OCI-LY1 (cell line): ENCODE measurements around the gene DDIT4.
"Not testable (repeated sequence)": the region's sequence is repeated elsewhere in the genome, so short reads cannot be mapped to it uniquely, and the experiment has no call there.

ENCODE experiments used
- H2AFZ ChIP-seq: fragments of 200-600 bp; sonication (generic), shearing (Covaris generic); 2 replicates; pipeline ENCODE4 v1.6.0; 2014; ENCODE audit warnings: antibody characterized with exemption, mild to moderate bottlenecking, low read length
- H3F3A ChIP-seq: fragments of 200-600 bp; sonication (generic), shearing (Covaris generic); 2 replicates; pipeline ENCODE4 v1.6.0; 2014; ENCODE audit warnings: mild to moderate bottlenecking, antibody characterized with exemption, low read length, moderate library complexity; ENCODE audit not compliant: insufficient read depth
- H3K27ac ChIP-seq: fragments of 200-600 bp; sonication (generic); 2 replicates; pipeline ENCODE4 v1.5.1; 2014; ENCODE audit warnings: low read length, mixed run types, mild to moderate bottlenecking, low read depth; ENCODE audit not compliant: poor library complexity, severe bottlenecking
- H3K27me3 ChIP-seq: fragments of 200-600 bp; sonication (generic); 2 replicates; pipeline ENCODE4 v1.6.0; 2014; ENCODE audit warnings: antibody characterized with exemption, mild to moderate bottlenecking, low read length, moderate library complexity; ENCODE audit not compliant: insufficient read depth
- H3K36me3 ChIP-seq: fragments of 200-600 bp; sonication (generic); 2 replicates; pipeline ENCODE4 v1.6.1; 2014; ENCODE audit warnings: mild to moderate bottlenecking, antibody characterized with exemption, low read length, moderate library complexity, mixed read lengths; ENCODE audit not compliant: insufficient read depth
- H3K4me1 ChIP-seq: fragments of 200-600 bp; sonication (generic); 2 replicates; pipeline ENCODE4 v1.5.1; 2014; ENCODE audit warnings: mild to moderate bottlenecking, low read length, moderate library complexity; ENCODE audit not compliant: insufficient read depth, severe bottlenecking
- H3K4me2 ChIP-seq: fragments of 200-600 bp; sonication (generic), shearing (Covaris generic); 2 replicates; pipeline ENCODE4 v1.6.1; 2014; ENCODE audit warnings: low read length
- H3K4me3 ChIP-seq: fragments of 200-600 bp; sonication (generic); 2 replicates; pipeline ENCODE4 v1.5.1; 2014; ENCODE audit warnings: low read length, low read depth, mild to moderate bottlenecking, mixed read lengths; ENCODE audit not compliant: poor library complexity, severe bottlenecking
- H3K79me2 ChIP-seq: fragments of 200-600 bp; shearing (Covaris generic); 2 replicates; pipeline ENCODE4 v1.6.1; 2016; ENCODE audit warnings: mixed run types, low read length, mixed read lengths; ENCODE audit not compliant: insufficient read depth
- H3K9ac ChIP-seq: fragments of 200-600 bp; sonication (generic), shearing (Covaris generic); 2 replicates; pipeline ENCODE4 v1.6.1; 2014; ENCODE audit warnings: mild to moderate bottlenecking, low read length, mixed read lengths
- H3K9me2 ChIP-seq: fragments of 200-600 bp; sonication (generic), shearing (Covaris generic); 2 replicates; pipeline ENCODE4 v1.6.1; 2014; ENCODE audit warnings: low read depth, mild to moderate bottlenecking, low read length, mixed read lengths
- H3K9me3 ChIP-seq: fragments of 200-600 bp; shearing (Covaris generic); 2 replicates; pipeline ENCODE4 v1.6.1; 2014; ENCODE audit warnings: low read length, mixed read lengths
- H4K20me1 ChIP-seq: fragments of 200-600 bp; sonication (generic), shearing (Covaris generic); 2 replicates; pipeline ENCODE4 v1.6.0; 2016; ENCODE audit warnings: mild to moderate bottlenecking, low read length; ENCODE audit not compliant: insufficient read depth
- EZH2 ChIP-seq: fragments of 200-600 bp; sonication (generic), shearing (Covaris generic); IDR thresholded peaks from 2 replicates; pipeline ENCODE4 v1.8.0; 2017; ENCODE audit warnings: borderline replicate concordance, mixed run types, mild to moderate bottlenecking, antibody characterized with exemption, low read length, moderate library complexity, mixed read lengths
- TF ChIP-seq, protein P1 (sequence below): fragments of 200-600 bp; sonication (generic), shearing (Covaris generic); IDR thresholded peaks from 2 replicates; pipeline ENCODE4 v1.5.1; 2017; ENCODE audit warnings: mild to moderate bottlenecking, antibody characterized with exemption, low read length, moderate library complexity, mixed read lengths

The DDIT4 gene

DNA sequence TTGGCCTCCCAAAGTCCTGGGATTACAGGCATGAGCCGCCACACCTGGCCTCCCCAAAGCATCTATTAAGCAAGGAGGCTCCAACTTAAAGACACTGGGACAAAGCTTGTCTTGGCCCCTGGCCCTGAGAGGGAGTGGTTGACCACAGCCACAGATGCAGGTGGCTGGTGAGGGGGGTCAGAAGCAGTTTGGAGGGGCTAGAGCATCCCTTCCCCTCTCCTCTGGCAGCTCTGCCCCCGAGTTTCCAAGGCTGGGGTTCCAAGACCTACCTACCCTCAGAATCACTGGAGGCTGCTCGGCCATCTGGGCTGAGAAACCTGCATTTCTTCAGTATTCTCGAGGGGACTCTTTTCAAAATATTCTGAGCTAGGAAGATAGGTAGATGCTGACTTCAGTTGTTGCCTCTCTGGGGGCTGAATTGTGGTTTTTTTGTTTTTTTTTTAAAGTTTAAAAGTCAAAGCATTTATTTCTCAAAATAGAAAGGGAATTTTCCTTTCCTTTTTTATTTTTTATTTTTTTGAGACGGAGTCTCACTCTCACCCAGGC, 32.6 kb downstream of the DDIT4 start:
- H3K9ac ChIP-seq: peak overlapping the region; percentile 31; the same call in 1 of the 2 replicates
- peak overlapping the region; percentile 90 for H3K27ac ChIP-seq

DNA sequence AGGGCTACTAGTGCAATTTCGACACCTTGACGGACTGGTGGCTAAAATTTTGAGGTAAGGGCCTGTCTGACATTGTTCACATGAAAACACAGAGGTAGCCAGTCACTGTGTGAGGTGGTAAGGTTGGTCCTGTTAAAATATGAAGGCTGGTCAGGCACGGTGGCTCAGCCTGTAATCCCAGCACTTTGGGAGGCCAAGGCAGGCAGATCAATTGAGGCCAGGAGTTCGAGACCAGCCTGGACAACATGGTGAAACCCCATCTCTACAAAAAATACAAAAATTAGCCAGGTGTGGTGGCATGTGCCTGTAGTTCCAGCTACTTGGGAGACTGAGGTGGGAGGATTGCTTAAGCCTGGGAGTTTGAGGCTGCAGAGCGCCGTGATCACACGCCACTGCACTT, 34.0 kb downstream of the DDIT4 start:
- not testable (repeated sequence) for H4K20me1 ChIP-seq, H3K79me2 ChIP-seq, H3K27me3 ChIP-seq, H3K9me3 ChIP-seq, H3K4me2 ChIP-seq, H3F3A ChIP-seq, H2AFZ ChIP-seq, H3K4me3 ChIP-seq, H3K36me3 ChIP-seq, H3K9ac ChIP-seq, H3K9me2 ChIP-seq
- Histone ChIP-seq H3K27ac (peak overlapping the region; percentile 90), H3K4me1 (peaks cover 71% of the 10 kb centered on the region)

More for the DNA sequence above, 32.6 kb downstream of the DDIT4 start:
- peak overlapping the region; percentile 19; the same call in 1 of the 2 replicates for H3K4me2 ChIP-seq
- peaks cover 75% of the 10 kb centered on the region for H3K4me1 ChIP-seq
- peaks cover 10% of the 10 kb centered on the region; the same call in 1 of the 2 replicates for H3F3A ChIP-seq
- TF ChIP-seq, protein P1, sequence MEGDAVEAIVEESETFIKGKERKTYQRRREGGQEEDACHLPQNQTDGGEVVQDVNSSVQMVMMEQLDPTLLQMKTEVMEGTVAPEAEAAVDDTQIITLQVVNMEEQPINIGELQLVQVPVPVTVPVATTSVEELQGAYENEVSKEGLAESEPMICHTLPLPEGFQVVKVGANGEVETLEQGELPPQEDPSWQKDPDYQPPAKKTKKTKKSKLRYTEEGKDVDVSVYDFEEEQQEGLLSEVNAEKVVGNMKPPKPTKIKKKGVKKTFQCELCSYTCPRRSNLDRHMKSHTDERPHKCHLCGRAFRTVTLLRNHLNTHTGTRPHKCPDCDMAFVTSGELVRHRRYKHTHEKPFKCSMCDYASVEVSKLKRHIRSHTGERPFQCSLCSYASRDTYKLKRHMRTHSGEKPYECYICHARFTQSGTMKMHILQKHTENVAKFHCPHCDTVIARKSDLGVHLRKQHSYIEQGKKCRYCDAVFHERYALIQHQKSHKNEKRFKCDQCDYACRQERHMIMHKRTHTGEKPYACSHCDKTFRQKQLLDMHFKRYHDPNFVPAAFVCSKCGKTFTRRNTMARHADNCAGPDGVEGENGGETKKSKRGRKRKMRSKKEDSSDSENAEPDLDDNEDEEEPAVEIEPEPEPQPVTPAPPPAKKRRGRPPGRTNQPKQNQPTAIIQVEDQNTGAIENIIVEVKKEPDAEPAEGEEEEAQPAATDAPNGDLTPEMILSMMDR: no peak
- TF ChIP-seq EZH2: no peak
- H4K20me1 ChIP-seq: no peaks in the 10 kb centered on the region
- no peaks in the 10 kb centered on the region for H3K36me3 ChIP-seq
- no peaks in the 10 kb centered on the region for H3K27me3 ChIP-seq
- H3K4me3 ChIP-seq: no peak overlapping the region
- no peaks in the 10 kb centered on the region for H3K9me2 ChIP-seq
- no peaks in the 10 kb centered on the region for H3K9me3 ChIP-seq
- no peak overlapping the region for H2AFZ ChIP-seq
- H3K79me2 ChIP-seq: no peaks in the 10 kb centered on the region

DNA sequence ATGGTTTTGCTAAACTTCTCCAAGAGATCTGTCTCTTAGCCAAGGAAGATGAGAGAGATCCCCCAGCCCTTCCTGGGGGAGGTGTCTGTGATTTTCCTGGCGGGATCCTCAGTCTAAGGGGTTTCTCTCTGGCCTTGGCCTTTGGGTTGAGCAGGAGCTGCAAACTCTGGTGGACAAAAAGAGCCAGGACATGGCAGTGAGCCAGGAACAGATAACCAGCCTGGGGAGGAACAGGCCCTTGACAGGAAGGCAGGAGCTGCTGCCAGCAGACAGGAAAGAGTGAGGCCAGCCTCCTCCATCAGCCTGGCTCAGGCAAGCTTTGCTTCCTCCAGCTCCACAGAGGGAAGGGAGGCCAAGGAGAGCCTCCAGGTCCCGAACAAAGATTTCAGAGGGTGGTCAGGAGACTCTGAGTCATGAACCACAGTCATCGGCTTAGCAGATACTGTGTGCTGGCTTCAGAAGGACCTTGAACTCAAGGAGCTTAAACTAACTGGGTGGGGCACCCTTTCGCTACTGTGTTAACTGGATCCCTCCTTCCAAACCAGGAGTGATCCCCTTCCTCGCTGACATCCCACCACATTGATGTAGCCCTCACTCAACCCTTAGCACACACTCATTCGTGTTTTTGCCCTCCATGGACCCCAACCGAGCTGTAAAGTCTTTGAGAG, 34.7 kb downstream of the DDIT4 start:
- Histone ChIP-seq H4K20me1 (no peaks in the 10 kb centered on the region), H3K9me3 (no peaks in the 10 kb centered on the region), H3F3A (peaks cover 10% of the 10 kb centered on the region; the same call in 1 of the 2 replicates), H3K27me3 (no peaks in the 10 kb centered on the region), H3K36me3 (no peaks in the 10 kb centered on the region), H3K9ac (no peak overlapping the region; the same call in 1 of the 2 replicates), H3K79me2 (no peaks in the 10 kb centered on the region), H3K27ac (peak overlapping the region; percentile 90), H3K4me3 (no peak overlapping the region), H3K4me2 (no peak overlapping the region), H3K4me1 (peaks cover 63% of the 10 kb centered on the region), H3K9me2 (no peaks in the 10 kb centered on the region), H2AFZ (no peak overlapping the region)
- no peak for TF ChIP-seq EZH2

DNA sequence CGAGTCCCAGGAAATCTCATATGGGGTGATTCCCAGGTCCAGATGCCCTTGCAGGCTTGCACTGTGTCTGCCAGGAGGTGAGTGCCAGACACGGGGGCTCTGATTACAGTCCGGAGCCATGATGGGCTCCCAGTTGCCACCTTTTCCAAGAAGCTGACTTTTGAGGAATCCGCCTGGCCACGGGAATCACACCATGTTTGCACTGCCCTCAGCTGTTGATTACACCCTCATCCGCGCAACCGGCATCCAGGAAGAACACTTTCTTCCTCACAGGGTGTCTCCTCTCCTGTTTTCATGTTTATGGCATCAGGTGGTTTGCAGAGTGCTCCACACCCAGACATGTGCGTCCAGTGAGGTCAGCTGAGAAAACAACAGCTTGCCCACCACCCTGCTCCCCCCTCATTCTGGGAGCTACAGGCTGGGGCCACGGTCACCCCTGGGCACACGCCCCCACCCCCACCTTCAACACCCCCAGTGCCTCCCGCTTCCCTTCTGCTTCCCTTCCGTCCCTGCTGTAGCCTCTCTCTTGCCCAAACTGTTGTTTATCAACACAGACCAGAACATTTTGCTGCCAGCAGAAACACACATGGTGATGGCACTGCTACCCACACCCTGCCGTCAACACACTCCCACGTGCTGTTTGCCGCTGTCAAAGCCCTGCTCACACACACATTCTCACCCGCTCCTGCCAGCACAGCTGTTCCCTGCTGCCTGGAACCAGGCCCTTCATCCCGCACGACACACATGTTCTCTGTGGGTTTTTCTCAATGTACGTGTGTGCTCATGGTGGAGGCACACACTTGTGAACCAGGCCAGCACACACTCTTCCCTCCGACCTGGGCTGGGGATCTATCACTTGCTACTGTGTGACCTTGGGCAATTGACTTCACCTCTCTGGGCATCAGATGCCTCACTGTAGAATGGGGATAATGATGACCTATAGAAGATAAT, 35.8 kb downstream of the DDIT4 start:
- Histone ChIP-seq H3K4me2 (peak overlapping the region; percentile 11; the same call in 1 of the 2 replicates), H3K9me3 (no peaks in the 10 kb centered on the region), H4K20me1 (no peaks in the 10 kb centered on the region), H3K36me3 (no peaks in the 10 kb centered on the region), H3K79me2 (no peaks in the 10 kb centered on the region), H3K4me1 (peaks cover 54% of the 10 kb centered on the region), H3F3A (peaks cover 10% of the 10 kb centered on the region; the same call in 1 of the 2 replicates), H3K27ac (peak overlapping the region; percentile 90), H3K4me3 (no peak overlapping the region), H3K9me2 (no peaks in the 10 kb centered on the region), H3K27me3 (no peaks in the 10 kb centered on the region), H2AFZ (no peak overlapping the region), H3K9ac (no peak overlapping the region; the same call in 1 of the 2 replicates)
- TF ChIP-seq, protein P1: no peak
- no peak for TF ChIP-seq EZH2
